Hair follicular keratinocyte (primary cell): ENCODE measurements around the gene HNRNPLL. TPM values are rescaled to one million over a fixed set of nuclear protein-coding genes. Genes with fewer than 3 reads are reported as not detected.

ENCODE experiments used
- total RNA-seq: library from RNA; depleted of rRNA; stranded (reverse); fragments of >200 nt; gene quantifications from 2 replicates; pipeline ENCODE4 v1.2.3, GENCODE V29; 2015

Gene HNRNPLL
- total RNA-seq: 24.1 and 31.7 TPM in 2 replicates

DNA sequence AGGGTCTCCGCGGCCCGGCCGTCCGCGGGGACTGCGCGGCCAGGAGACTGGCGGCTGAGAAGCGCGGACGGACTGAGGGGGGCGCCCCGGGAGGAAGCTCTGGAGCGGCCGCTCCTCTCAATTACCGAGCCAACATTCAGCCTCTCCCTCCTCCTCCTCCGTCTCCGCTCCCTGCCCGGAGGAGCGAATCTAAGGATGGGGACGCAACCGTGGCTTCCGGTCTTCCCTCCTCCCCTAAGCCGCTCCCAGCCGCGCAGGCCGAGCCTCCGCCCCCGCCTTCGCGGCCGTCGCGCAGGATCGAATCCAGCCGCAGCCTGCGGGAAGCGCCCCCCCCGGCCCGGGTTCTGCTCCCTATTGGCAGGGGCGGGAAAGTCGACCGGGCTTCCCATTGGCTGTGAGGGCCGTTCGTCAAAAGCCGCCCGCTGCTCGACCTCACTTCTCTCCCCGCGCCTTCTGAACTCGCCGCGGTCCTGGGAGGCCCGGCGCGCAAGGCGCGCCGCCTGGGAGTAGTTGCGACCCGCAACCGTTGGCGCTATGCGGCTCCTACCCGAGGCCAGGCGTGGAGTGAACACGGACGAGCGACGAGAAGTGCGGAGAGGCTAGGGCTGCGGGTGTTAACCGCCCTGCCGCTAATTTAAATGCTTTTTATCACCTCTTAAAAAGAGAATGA lies at the start of gene HNRNPLL:
Gene HNRNPLL, minus strand, starts transcription at position 197 of the 670 bp plus-strand sequence. CDS start 302 bp downstream, outside the sequence.

Other genes with a start within 250 kb of the HNRNPLL start
- 47.9 and 62.6 TPM in 2 replicates for gene ATL2, start 225.7 kb downstream of the HNRNPLL start, total RNA-seq
- gene GALM, start 63.2 kb upstream of the HNRNPLL start, total RNA-seq: 0.16 and 1.5 TPM in 2 replicates
- 98.5 and 171 TPM in 2 replicates for gene SRSF7, start 148.4 kb upstream of the HNRNPLL start, total RNA-seq
- 7.7 and 12.9 TPM in 2 replicates for gene GEMIN6, start 175.3 kb upstream of the HNRNPLL start, total RNA-seq